Fibroblast of skin of back (primary cell): ENCODE data around the gene GSTM2.
A peak's percentile ranks its signal among the peaks of the same experiment; 100 is the strongest.
"Not testable (repeated sequence)": the region's sequence is repeated elsewhere in the genome, so short reads cannot be mapped to it uniquely, and the experiment has no call there.

Experiments
- DNase-seq: peaks from one replicate; pipeline ENCODE4 v3.0.0-alpha.2; 2013

The GSTM2 gene

GRCh38 chr1:109685399-109685798, 17.5 kb downstream of the GSTM2 start:
- DNase-seq: not testable (repeated sequence)

- DNase-seq: not testable (repeated sequence)
These were observed 18.0 kb downstream of the GSTM2 start for GRCh38 chr1:109685890-109686289.

GRCh38 chr1:109687109-109687508, 19.3 kb downstream of the GSTM2 start:
- not testable (repeated sequence) for DNase-seq

GRCh38 chr1:109687641-109688499, 20.0 kb downstream of the GSTM2 start, which contains the start of gene GSTM1:
GSTM1 (plus strand) TSS chr1:109687817; CDS start chr1:109687874, 57 bp downstream.
- peak; percentile 80 for DNase-seq

GRCh38 chr1:109689844-109690405, 22.1 kb downstream of the GSTM2 start:
- DNase-seq: no peak

GRCh38 chr1:109691759-109692158, 23.9 kb downstream of the GSTM2 start:
- DNase-seq: no peak

GRCh38 chr1:109694400-109694799, 26.5 kb downstream of the GSTM2 start:
- DNase-seq: not testable (repeated sequence)

GRCh38 chr1:109695138-109695537, 27.3 kb downstream of the GSTM2 start:
- not testable (repeated sequence) for DNase-seq

- no peak for DNase-seq
These were observed 29.2 kb downstream of the GSTM2 start for GRCh38 chr1:109697066-109697465.

- not testable (repeated sequence) for DNase-seq
These were observed 30.0 kb downstream of the GSTM2 start for GRCh38 chr1:109697861-109698260.

- DNase-seq: not testable (repeated sequence)
These were observed 35.1 kb downstream of the GSTM2 start for GRCh38 chr1:109702940-109703339.

GRCh38 chr1:109704173-109704572, 36.3 kb downstream of the GSTM2 start:
- no peak for DNase-seq

- no peak for DNase-seq
These were observed 37.6 kb downstream of the GSTM2 start for GRCh38 chr1:109705411-109705810.

GRCh38 chr1:109708949-109709348, 41.1 kb downstream of the GSTM2 start:
- not testable (repeated sequence) for DNase-seq

- DNase-seq: not testable (repeated sequence)
These were observed 42.0 kb downstream of the GSTM2 start for GRCh38 chr1:109709822-109710221.

- not testable (repeated sequence) for DNase-seq
These were observed 43.9 kb downstream of the GSTM2 start, which contains the start of gene GSTM5 for GRCh38 chr1:109711593-109712320. GSTM5 (plus strand) TSS chr1:109712251; CDS start chr1:109712313, 62 bp downstream.

GRCh38 chr1:109712321-109712864, 44.5 kb downstream of the GSTM2 start:
- DNase-seq: no peak

GRCh38 chr1:109713636-109714035, 45.8 kb downstream of the GSTM2 start:
- DNase-seq: no peak

- no peak for DNase-seq
These were observed 47.0 kb downstream of the GSTM2 start for GRCh38 chr1:109714661-109715372.

- DNase-seq: no peak
These were observed 48.3 kb downstream of the GSTM2 start for GRCh38 chr1:109716121-109716520.

GRCh38 chr1:109716570-109717090, 48.8 kb downstream of the GSTM2 start:
- no peak for DNase-seq

GRCh38 chr1:109717729-109718128, 49.9 kb downstream of the GSTM2 start:
- DNase-seq: no peak
